OCI-LY1 (cell line): ENCODE results near the gene FLRT3.

Experiments used
- H2AFZ ChIP-seq: fragments of 200-600 bp; sonication (generic), shearing (Covaris generic); 2 replicates; pipeline ENCODE4 v1.6.0; 2014; ENCODE audit warnings: antibody characterized with exemption, mild to moderate bottlenecking, low read length
- H3F3A ChIP-seq: fragments of 200-600 bp; sonication (generic), shearing (Covaris generic); 2 replicates; pipeline ENCODE4 v1.6.0; 2014; ENCODE audit warnings: mild to moderate bottlenecking, antibody characterized with exemption, low read length, moderate library complexity; ENCODE audit not compliant: insufficient read depth
- H3K27ac ChIP-seq: fragments of 200-600 bp; sonication (generic); 2 replicates; pipeline ENCODE4 v1.5.1; 2014; ENCODE audit warnings: low read length, mixed run types, mild to moderate bottlenecking, low read depth; ENCODE audit not compliant: poor library complexity, severe bottlenecking
- H3K27me3 ChIP-seq: fragments of 200-600 bp; sonication (generic); 2 replicates; pipeline ENCODE4 v1.6.0; 2014; ENCODE audit warnings: antibody characterized with exemption, mild to moderate bottlenecking, low read length, moderate library complexity; ENCODE audit not compliant: insufficient read depth
- H3K36me3 ChIP-seq: fragments of 200-600 bp; sonication (generic); 2 replicates; pipeline ENCODE4 v1.6.1; 2014; ENCODE audit warnings: mild to moderate bottlenecking, antibody characterized with exemption, low read length, moderate library complexity, mixed read lengths; ENCODE audit not compliant: insufficient read depth
- H3K4me1 ChIP-seq: fragments of 200-600 bp; sonication (generic); 2 replicates; pipeline ENCODE4 v1.5.1; 2014; ENCODE audit warnings: mild to moderate bottlenecking, low read length, moderate library complexity; ENCODE audit not compliant: insufficient read depth, severe bottlenecking
- H3K4me2 ChIP-seq: fragments of 200-600 bp; sonication (generic), shearing (Covaris generic); 2 replicates; pipeline ENCODE4 v1.6.1; 2014; ENCODE audit warnings: low read length
- H3K4me3 ChIP-seq: fragments of 200-600 bp; sonication (generic); 2 replicates; pipeline ENCODE4 v1.5.1; 2014; ENCODE audit warnings: low read length, low read depth, mild to moderate bottlenecking, mixed read lengths; ENCODE audit not compliant: poor library complexity, severe bottlenecking
- H3K79me2 ChIP-seq: fragments of 200-600 bp; shearing (Covaris generic); 2 replicates; pipeline ENCODE4 v1.6.1; 2016; ENCODE audit warnings: mixed run types, low read length, mixed read lengths; ENCODE audit not compliant: insufficient read depth
- H3K9ac ChIP-seq: fragments of 200-600 bp; sonication (generic), shearing (Covaris generic); 2 replicates; pipeline ENCODE4 v1.6.1; 2014; ENCODE audit warnings: mild to moderate bottlenecking, low read length, mixed read lengths
- H3K9me2 ChIP-seq: fragments of 200-600 bp; sonication (generic), shearing (Covaris generic); 2 replicates; pipeline ENCODE4 v1.6.1; 2014; ENCODE audit warnings: low read depth, mild to moderate bottlenecking, low read length, mixed read lengths
- H3K9me3 ChIP-seq: fragments of 200-600 bp; shearing (Covaris generic); 2 replicates; pipeline ENCODE4 v1.6.1; 2014; ENCODE audit warnings: low read length, mixed read lengths
- H4K20me1 ChIP-seq: fragments of 200-600 bp; sonication (generic), shearing (Covaris generic); 2 replicates; pipeline ENCODE4 v1.6.0; 2016; ENCODE audit warnings: mild to moderate bottlenecking, low read length; ENCODE audit not compliant: insufficient read depth
- CTCF ChIP-seq: fragments of 200-600 bp; sonication (generic), shearing (Covaris generic); IDR thresholded peaks from 2 replicates; pipeline ENCODE4 v1.5.1; 2017; ENCODE audit warnings: mild to moderate bottlenecking, antibody characterized with exemption, low read length, moderate library complexity, mixed read lengths
- EZH2 ChIP-seq: fragments of 200-600 bp; sonication (generic), shearing (Covaris generic); IDR thresholded peaks from 2 replicates; pipeline ENCODE4 v1.8.0; 2017; ENCODE audit warnings: borderline replicate concordance, mixed run types, mild to moderate bottlenecking, antibody characterized with exemption, low read length, moderate library complexity, mixed read lengths

Gene FLRT3

GRCh38 chr20:14295770-14296309 lies 41.6 kb downstream of the FLRT3 start:
- H3K4me3 ChIP-seq = no peak overlapping the region

GRCh38 chr20:14295238-14295637 lies 42.2 kb downstream of the FLRT3 start:
- no peaks in the 10 kb centered on the region for H3K36me3 ChIP-seq
- no peaks in the 10 kb centered on the region for H3K79me2 ChIP-seq
- H3K27me3 ChIP-seq = no peaks in the 10 kb centered on the region
- H3K27ac ChIP-seq = no peak overlapping the region
- no peak for TF ChIP-seq EZH2
- no peak for TF ChIP-seq CTCF
- no peaks in the 10 kb centered on the region for H4K20me1 ChIP-seq
- H3K4me1 ChIP-seq = no peaks in the 10 kb centered on the region
- H3K4me3 ChIP-seq = no peak overlapping the region
- no peaks in the 10 kb centered on the region for H3F3A ChIP-seq
- H2AFZ ChIP-seq = no peak overlapping the region
- H3K9ac ChIP-seq = no peak overlapping the region
- H3K9me3 ChIP-seq = no peaks in the 10 kb centered on the region
- H3K9me2 ChIP-seq = no peaks in the 10 kb centered on the region
- H3K4me2 ChIP-seq = no peak overlapping the region

More at GRCh38 chr20:14295770-14296309, 41.6 kb downstream of the FLRT3 start:
- Histone ChIP-seq H3K27me3 (no peaks in the 10 kb centered on the region), H3K27ac (no peak overlapping the region), H3K9me2 (no peaks in the 10 kb centered on the region), H3K4me2 (no peak overlapping the region), H3K9ac (no peak overlapping the region), H2AFZ (no peak overlapping the region), H3K4me1 (no peaks in the 10 kb centered on the region), H3F3A (no peaks in the 10 kb centered on the region), H3K9me3 (no peaks in the 10 kb centered on the region), H3K36me3 (no peaks in the 10 kb centered on the region), H3K79me2 (no peaks in the 10 kb centered on the region), H4K20me1 (no peaks in the 10 kb centered on the region)
- TF ChIP-seq CTCF (no peak), EZH2 (no peak)

- Histone ChIP-seq H2AFZ (no peak overlapping the region), H3K4me2 (no peak overlapping the region), H4K20me1 (no peaks in the 10 kb centered on the region), H3K27ac (no peak overlapping the region), H3K9me2 (no peaks in the 10 kb centered on the region), H3F3A (no peaks in the 10 kb centered on the region), H3K27me3 (no peaks in the 10 kb centered on the region), H3K9ac (no peak overlapping the region), H3K4me1 (no peaks in the 10 kb centered on the region), H3K4me3 (no peak overlapping the region), H3K9me3 (no peaks in the 10 kb centered on the region), H3K79me2 (no peaks in the 10 kb centered on the region), H3K36me3 (no peaks in the 10 kb centered on the region)
- TF ChIP-seq CTCF = no peak
- TF ChIP-seq EZH2 = no peak
These were observed 45.9 kb downstream of the FLRT3 start for GRCh38 chr20:14291502-14291901.
